ENCODE results near the gene TMEM145.

GRCh38 chr19:42293948-42294347 lies 19.2 kb upstream of the TMEM145 start:
- TF ChIP-seq CTCF (conservative IDR thresholded peaks at IDR 0.05; ENCODE audit: low read length) (no peak), EZH2phosphoT487 (IDR thresholded peaks at IDR 0.05; ENCODE audit: borderline replicate concordance) (no peak)

All from Loucy (cell line).